HG03460 (cell line): ENCODE results near the gene SLC25A4.
"Not testable (repeated sequence)": the region's sequence is repeated elsewhere in the genome, so short reads cannot be mapped to it uniquely, and the experiment has no call there.

Experiments used
- ATAC-seq: cut with Tn5 transposase; IDR thresholded peaks from one replicate; pipeline ENCODE4 v1.9.1; 2021; ENCODE audit not compliant: unreplicated experiment

Gene SLC25A4

GRCh38 chr4:185171373-185172071 lies 28.5 kb downstream of the SLC25A4 start:
- ATAC-seq = peak; percentile 84

- ATAC-seq = no peak
Measured at GRCh38 chr4:185179488-185179887, 36.4 kb downstream of the SLC25A4 start.

- no peak for ATAC-seq
Measured at GRCh38 chr4:185182239-185182638, 39.2 kb downstream of the SLC25A4 start.

GRCh38 chr4:185183622-185184281 lies 40.7 kb downstream of the SLC25A4 start:
- peak; percentile 52 for ATAC-seq

- ATAC-seq = no peak
Measured at GRCh38 chr4:185186769-185187168, 43.7 kb downstream of the SLC25A4 start.

GRCh38 chr4:185189606-185190305 lies 46.7 kb downstream of the SLC25A4 start:
- no peak for ATAC-seq

GRCh38 chr4:185190306-185190856 lies 47.3 kb downstream of the SLC25A4 start:
- no peak for ATAC-seq

GRCh38 chr4:185192059-185192458 lies 49.0 kb downstream of the SLC25A4 start:
- ATAC-seq = peak; percentile 91

- no peak for ATAC-seq
Measured at GRCh38 chr4:185194924-185195888, 52.1 kb downstream of the SLC25A4 start.

- no peak for ATAC-seq
Measured at GRCh38 chr4:185196437-185196836, 53.4 kb downstream of the SLC25A4 start.

GRCh38 chr4:185198189-185198588 lies 55.1 kb downstream of the SLC25A4 start:
- not testable (repeated sequence) for ATAC-seq
